ENCODE measurements around the gene ZNF765.
"Not testable (repeated sequence)": the region's sequence is repeated elsewhere in the genome, so short reads cannot be mapped to it uniquely, and the experiment has no call there.

ZNF765 gene

DNA sequence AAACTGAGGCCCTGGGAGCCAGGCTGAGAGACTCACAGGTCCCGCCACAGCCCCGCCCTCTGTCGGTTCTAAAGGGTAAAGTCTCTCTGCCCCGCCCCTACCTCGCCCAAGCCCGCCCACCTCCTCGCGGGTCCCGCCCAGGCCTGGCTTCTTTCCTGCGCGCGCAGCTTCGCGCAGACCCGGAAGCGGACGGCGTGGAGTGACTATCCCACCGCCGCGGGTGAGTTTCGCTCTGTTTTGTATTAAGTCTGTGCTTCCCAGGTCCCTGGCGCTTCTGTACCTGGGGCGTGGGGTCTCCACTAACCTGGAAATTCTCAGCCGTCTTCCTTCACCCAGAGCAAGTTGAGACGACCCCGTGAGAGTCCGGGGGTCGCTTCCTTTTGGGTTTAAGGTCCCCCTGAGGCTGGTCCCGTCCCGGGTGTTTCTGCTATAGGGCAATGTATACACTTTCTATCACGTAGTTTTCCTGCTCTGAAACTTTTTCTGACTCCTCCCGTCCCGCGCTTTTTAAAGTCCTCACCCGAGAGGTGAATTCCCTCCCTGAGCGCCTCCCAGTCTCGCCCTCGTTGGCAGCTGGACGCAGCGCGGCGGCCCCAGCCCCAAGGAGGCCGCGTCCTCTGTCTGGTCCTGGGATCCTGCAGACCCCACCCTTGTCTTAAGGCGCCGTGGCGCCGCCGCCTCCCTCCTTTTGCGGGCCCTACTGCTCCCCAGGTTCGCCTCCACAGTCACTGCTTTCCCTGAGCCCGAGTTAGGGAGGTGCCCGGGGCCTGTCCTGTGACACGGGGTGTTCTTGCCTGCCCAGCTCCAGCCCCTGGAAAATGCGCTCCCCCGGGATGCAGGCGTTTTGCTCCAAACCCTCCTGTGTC is at the start of gene ZNF765:
Gene ZNF765 (plus strand): TSS at position 176 of the 866 bp plus-strand sequence. CDS start 2,867 bp downstream, outside the sequence.
- peak; percentile 92 for DNase-seq (ENCODE audit: low spot score)
- peak within 1 kb of the TSS; percentile 92 for H3K27ac Mint-ChIP-seq
- H3K36me3 Mint-ChIP-seq (ENCODE audit: low read depth): peaks cover 31% of the 10 kb centered on the region
- H3K4me3 Mint-ChIP-seq: peak within 1 kb of the TSS; percentile 92
- no peaks in the 10 kb centered on the region for H3K27me3 Mint-ChIP-seq (ENCODE audit: low read depth)
- peaks cover 18% of the 10 kb centered on the region for H3K4me1 Mint-ChIP-seq (ENCODE audit: low read depth)
- H3K9me3 Mint-ChIP-seq: peaks cover 40% of the 10 kb centered on the region

DNA sequence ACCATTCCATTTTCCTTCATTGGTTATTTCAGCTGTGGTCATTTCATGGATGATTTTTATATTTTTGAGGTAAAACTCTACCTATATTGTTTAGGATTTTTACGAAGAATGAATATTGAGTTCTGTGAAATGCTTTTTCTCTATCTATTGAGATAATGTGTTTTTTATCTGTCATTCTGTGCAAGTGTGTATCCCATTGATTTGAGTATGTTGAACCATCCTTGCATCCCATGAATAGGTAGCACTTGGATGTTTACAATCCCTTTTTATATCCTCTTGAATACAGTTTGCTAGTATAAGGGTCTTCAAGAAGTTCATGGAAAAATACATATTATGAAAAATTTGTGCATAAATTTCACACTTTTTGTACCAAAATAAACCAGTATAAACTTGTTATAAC is 39.2 kb upstream of the ZNF765 start:
- H3K36me3 Mint-ChIP-seq (ENCODE audit: low read depth): peaks cover 37% of the 10 kb centered on the region
- H3K9me3 Mint-ChIP-seq: peaks cover 67% of the 10 kb centered on the region
- no peak overlapping the region for H3K4me3 Mint-ChIP-seq
- H3K4me1 Mint-ChIP-seq (ENCODE audit: low read depth): no peaks in the 10 kb centered on the region
- DNase-seq (ENCODE audit: low spot score): no peak
- H3K27ac Mint-ChIP-seq: no peak overlapping the region
- no peaks in the 10 kb centered on the region for H3K27me3 Mint-ChIP-seq (ENCODE audit: low read depth)

- Mint-ChIP-seq H3K36me3 (ENCODE audit: low read depth) (peaks cover 15% of the 10 kb centered on the region), H3K27me3 (ENCODE audit: low read depth) (no peaks in the 10 kb centered on the region), H3K27ac (no peak overlapping the region), H3K4me1 (ENCODE audit: low read depth) (no peaks in the 10 kb centered on the region), H3K4me3 (no peak overlapping the region), H3K9me3 (peaks cover 64% of the 10 kb centered on the region)
- DNase-seq (ENCODE audit: low spot score): no peak
Observed at GRCh38 chr19:53357821-53358581, 36.9 kb upstream of the ZNF765 start.

DNA sequence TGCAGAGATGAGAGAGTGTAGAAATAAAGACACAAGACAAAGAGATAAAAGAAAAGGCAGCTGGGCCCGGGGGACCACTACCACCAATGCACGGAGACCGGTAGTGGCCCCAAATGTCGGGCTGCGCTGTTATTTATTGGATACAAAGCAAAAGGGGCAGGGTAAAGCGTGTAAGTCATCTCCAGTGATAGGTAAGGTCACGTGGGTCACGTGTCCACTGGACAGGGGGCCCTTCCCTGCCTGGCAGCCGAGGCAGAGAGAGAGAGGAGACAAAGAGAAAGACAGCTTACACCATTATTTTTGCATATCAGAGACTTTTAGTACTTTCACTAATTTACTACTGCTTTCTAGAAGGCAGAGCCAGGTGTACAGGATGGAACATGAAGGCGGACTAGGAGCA is 34.9 kb upstream of the ZNF765 start:
- H3K9me3 Mint-ChIP-seq: peaks cover 59% of the 10 kb centered on the region
- H3K4me3 Mint-ChIP-seq; H3K4me1 Mint-ChIP-seq (ENCODE audit: low read depth); H3K36me3 Mint-ChIP-seq (ENCODE audit: low read depth); DNase-seq (ENCODE audit: low spot score); H3K27me3 Mint-ChIP-seq (ENCODE audit: low read depth); H3K27ac Mint-ChIP-seq: not testable (repeated sequence)

DNA sequence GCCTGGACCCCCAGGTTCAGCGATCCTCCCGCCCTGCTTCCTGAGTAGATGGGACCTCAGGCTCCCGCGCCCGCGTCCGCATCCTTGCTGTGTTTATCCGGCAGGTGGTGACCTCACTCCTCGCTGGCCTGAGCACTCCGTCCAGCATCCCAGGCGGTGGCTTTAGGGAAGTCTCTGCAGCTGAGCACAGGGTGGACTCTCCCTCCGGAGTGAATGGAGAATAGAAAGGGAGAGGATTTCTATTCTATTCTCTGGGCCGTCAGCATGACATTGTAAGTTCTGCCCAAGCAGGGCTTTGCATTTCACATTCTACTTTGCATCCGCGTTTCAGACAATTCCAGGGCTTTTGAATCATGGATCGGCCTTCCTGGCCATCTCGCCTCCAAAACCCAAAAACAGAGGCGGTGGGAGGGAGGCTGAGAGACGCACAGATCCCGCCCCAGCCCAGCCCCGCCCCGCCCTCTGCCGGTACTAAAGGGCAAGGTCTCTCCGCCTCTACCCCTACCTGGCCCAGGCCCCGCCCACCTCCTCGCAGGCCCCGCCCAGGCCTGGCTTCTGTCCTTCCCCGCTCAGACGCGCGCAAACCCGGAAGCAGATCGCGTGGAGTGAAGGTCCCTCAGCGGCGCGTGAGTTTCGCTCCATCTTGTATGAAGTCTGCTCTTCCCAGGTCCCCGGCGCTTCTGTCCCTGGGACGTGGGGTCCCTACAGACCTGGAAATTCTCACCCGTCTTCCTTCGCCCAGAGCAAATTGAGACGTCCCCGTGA is 29.6 kb upstream of the ZNF765 start, which contains the start of gene ZNF525:
Gene ZNF525 (plus strand): TSS at position 572 of the 765 bp plus-strand sequence. CDS start 6,577 bp downstream, outside the sequence.
- Mint-ChIP-seq H3K27ac (peak within 1 kb of the TSS; percentile 93), H3K4me1 (ENCODE audit: low read depth) (peaks cover 9% of the 10 kb centered on the region), H3K27me3 (ENCODE audit: low read depth) (no peaks in the 10 kb centered on the region), H3K9me3 (peaks cover 50% of the 10 kb centered on the region), H3K36me3 (ENCODE audit: low read depth) (peaks cover 26% of the 10 kb centered on the region), H3K4me3 (peak within 1 kb of the TSS; percentile 92)
- peak; percentile 92 for DNase-seq (ENCODE audit: low spot score)

GRCh38 chr19:53365899-53366493 is 29.0 kb upstream of the ZNF765 start:
- Mint-ChIP-seq H3K9me3 (peaks cover 52% of the 10 kb centered on the region), H3K4me3 (peak overlapping the region; percentile 92), H3K27me3 (ENCODE audit: low read depth) (no peaks in the 10 kb centered on the region), H3K36me3 (ENCODE audit: low read depth) (peaks cover 32% of the 10 kb centered on the region), H3K4me1 (ENCODE audit: low read depth) (peaks cover 9% of the 10 kb centered on the region), H3K27ac (peak overlapping the region; percentile 93)
- no peak for DNase-seq (ENCODE audit: low spot score)

DNA sequence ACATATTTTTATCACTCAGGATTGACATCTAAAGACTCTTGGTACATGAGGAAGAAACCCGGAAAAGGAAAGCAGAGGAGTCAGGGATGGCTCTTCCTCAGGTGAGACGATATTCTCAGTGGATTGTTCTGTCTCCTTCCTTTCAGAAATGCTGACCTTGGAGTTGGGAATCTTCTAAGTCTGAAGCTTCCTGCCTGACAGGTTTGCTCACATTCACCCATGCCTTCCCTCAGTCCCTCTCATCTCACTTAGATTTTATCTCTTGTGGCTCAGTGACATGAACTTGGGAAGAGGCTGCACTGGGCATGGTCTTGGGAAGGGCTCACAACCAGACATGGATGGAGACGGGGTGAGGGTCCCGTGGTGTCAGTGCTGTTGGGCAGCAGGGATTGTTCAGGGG is 22.8 kb upstream of the ZNF765 start:
- Mint-ChIP-seq H3K4me3 (no peak overlapping the region), H3K9me3 (peaks cover 52% of the 10 kb centered on the region), H3K27ac (no peak overlapping the region)

DNA sequence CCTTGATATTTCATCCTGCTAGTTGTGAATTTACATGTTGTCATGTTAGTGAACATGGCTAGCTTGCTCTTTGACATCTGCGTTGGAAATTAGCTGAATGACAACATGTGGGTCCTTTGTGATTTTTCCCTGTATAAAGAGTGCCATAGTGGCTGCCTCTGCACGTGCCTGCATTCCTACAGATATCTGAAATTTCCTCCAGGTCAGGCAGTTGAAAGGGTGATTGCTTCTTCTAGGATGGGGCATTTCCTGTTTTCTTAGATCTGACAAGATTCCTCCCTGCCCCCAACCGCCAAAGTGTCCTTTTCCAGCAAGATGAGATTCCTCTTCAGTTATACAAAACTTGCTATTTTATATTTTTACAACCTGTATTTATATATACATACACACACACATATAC is 20.7 kb upstream of the ZNF765 start:
- H3K27me3 Mint-ChIP-seq (ENCODE audit: low read depth): no peaks in the 10 kb centered on the region
- no peaks in the 10 kb centered on the region for H3K4me1 Mint-ChIP-seq (ENCODE audit: low read depth)
- H3K27ac Mint-ChIP-seq: no peak overlapping the region
- H3K36me3 Mint-ChIP-seq (ENCODE audit: low read depth): peaks cover 79% of the 10 kb centered on the region
- H3K4me3 Mint-ChIP-seq: no peak overlapping the region
- no peak for DNase-seq (ENCODE audit: low spot score)
- peaks cover 52% of the 10 kb centered on the region for H3K9me3 Mint-ChIP-seq

More for the DNA sequence above, 22.8 kb upstream of the ZNF765 start:
- H3K4me1 Mint-ChIP-seq (ENCODE audit: low read depth): peaks cover 2% of the 10 kb centered on the region
- DNase-seq (ENCODE audit: low spot score): no peak
- peaks cover 77% of the 10 kb centered on the region for H3K36me3 Mint-ChIP-seq (ENCODE audit: low read depth)
- H3K27me3 Mint-ChIP-seq (ENCODE audit: low read depth): no peaks in the 10 kb centered on the region

DNA sequence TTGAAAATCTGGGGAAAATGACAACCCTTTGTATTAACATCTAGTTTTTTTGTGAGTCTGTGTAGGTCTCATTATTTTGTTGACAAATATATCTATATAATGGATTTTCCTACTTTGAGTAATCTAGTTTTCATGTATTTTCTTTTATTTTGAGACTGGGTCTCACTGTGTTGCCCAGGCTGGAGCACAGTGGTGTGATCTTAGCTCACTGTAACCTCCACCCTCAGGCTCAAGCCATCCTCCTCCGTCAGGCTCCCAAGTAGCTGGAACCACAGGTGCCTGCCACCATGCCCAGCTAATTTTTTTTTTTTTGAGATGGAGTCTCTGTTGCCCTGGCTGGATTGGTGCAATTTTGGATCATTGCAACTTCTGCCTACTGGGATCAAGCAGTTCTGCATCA is 20.2 kb upstream of the ZNF765 start:
- Mint-ChIP-seq H3K4me1 (ENCODE audit: low read depth) (no peaks in the 10 kb centered on the region), H3K9me3 (peaks cover 53% of the 10 kb centered on the region), H3K27ac (no peak overlapping the region), H3K36me3 (ENCODE audit: low read depth) (peaks cover 82% of the 10 kb centered on the region), H3K27me3 (ENCODE audit: low read depth) (no peaks in the 10 kb centered on the region), H3K4me3 (no peak overlapping the region)
- no peak for DNase-seq (ENCODE audit: low spot score)

- no peak overlapping the region for H3K27ac Mint-ChIP-seq
- H3K9me3 Mint-ChIP-seq: peaks cover 82% of the 10 kb centered on the region
- no peak for DNase-seq (ENCODE audit: low spot score)
- H3K4me1 Mint-ChIP-seq (ENCODE audit: low read depth): no peaks in the 10 kb centered on the region
- H3K36me3 Mint-ChIP-seq (ENCODE audit: low read depth): peaks cover 82% of the 10 kb centered on the region
- no peaks in the 10 kb centered on the region for H3K27me3 Mint-ChIP-seq (ENCODE audit: low read depth)
- no peak overlapping the region for H3K4me3 Mint-ChIP-seq
Observed at GRCh38 chr19:53381376-53381775, 13.6 kb upstream of the ZNF765 start.

DNA sequence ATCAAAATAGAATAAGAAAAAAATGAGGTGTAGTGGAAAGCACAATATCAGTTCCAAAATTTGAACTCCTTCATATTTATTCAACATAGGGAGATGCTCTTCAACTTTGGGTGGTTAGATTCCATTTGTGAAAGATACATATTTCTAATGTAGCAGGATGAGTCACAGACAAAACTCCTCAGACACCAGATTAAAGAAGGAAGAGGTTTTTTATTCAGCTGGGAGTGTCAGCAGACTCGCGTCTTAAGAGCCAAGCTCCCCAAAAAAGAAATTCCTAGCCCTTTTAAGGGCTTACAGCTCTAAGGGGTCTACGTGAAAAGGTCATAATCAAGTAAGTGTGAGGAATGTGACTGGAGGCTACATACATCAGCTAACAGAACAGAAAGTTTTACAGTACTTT is 6.8 kb upstream of the ZNF765 start:
- Mint-ChIP-seq H3K27ac (no peak overlapping the region), H3K4me3 (no peak overlapping the region), H3K27me3 (ENCODE audit: low read depth) (no peaks in the 10 kb centered on the region), H3K9me3 (peaks cover 62% of the 10 kb centered on the region), H3K4me1 (ENCODE audit: low read depth) (no peaks in the 10 kb centered on the region), H3K36me3 (ENCODE audit: low read depth) (peaks cover 33% of the 10 kb centered on the region)
- DNase-seq (ENCODE audit: low spot score): no peak

- Mint-ChIP-seq H3K9me3 (peaks cover 63% of the 10 kb centered on the region), H3K36me3 (ENCODE audit: low read depth) (peaks cover 31% of the 10 kb centered on the region), H3K4me3 (no peak overlapping the region), H3K27me3 (ENCODE audit: low read depth) (no peaks in the 10 kb centered on the region), H3K27ac (no peak overlapping the region), H3K4me1 (ENCODE audit: low read depth) (peaks cover 2% of the 10 kb centered on the region)
- DNase-seq (ENCODE audit: low spot score): no peak
Observed at GRCh38 chr19:53388904-53389303, 6.0 kb upstream of the ZNF765 start.

DNA sequence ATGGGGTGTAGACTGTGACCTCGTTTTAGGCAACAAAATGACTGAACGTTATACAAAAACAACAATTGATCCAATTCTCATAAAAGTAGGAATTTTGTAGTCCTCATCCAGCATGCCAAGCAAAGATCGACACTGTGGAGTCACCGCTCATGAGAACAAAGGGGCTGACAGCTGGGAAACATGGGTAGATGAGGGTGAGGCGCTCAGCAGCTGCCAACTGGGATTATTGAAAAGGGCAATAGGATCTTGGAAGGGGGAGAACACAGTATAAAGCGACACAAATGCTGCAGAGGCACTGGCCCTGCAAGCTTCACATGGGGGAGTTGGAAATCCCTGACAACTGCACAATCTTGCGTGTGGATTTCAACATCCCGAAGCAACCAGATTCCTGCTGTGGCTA is 5.4 kb upstream of the ZNF765 start:
- H3K36me3 Mint-ChIP-seq (ENCODE audit: low read depth): peaks cover 30% of the 10 kb centered on the region
- peaks cover 3% of the 10 kb centered on the region for H3K4me1 Mint-ChIP-seq (ENCODE audit: low read depth)
- H3K9me3 Mint-ChIP-seq: peaks cover 62% of the 10 kb centered on the region
- no peak overlapping the region for H3K4me3 Mint-ChIP-seq
- no peak for DNase-seq (ENCODE audit: low spot score)
- no peak overlapping the region for H3K27ac Mint-ChIP-seq
- no peaks in the 10 kb centered on the region for H3K27me3 Mint-ChIP-seq (ENCODE audit: low read depth)
